PC-3 (cell line): ENCODE results near the gene APBA2. TPM values are rescaled to one million over a fixed set of nuclear protein-coding genes. Genes with fewer than 3 reads are reported as not detected.
"Not testable (repeated sequence)": the region's sequence is repeated elsewhere in the genome, so short reads cannot be mapped to it uniquely, and the experiment has no call there.

Experiments used
- ATAC-seq: fragments of 200-7000 bp; cut with Tn5 transposase; 2 replicates; pipeline ENCODE4 v1.9.1; 2020; ENCODE audit warnings: mild to moderate bottlenecking, moderate library complexity
- BruUV-seq: library from RNA; stranded (reverse); fragments of 400-500 nt; replicated peaks from 2 replicates; lab custom pipeline; 2021; lab: Mats Ljungman, UMichigan
- CTCF ChIA-PET: fragments of 300-600 bp; sonication (Branson Sonifier 250); formaldehyde crosslinking; loops from one replicate; lab custom pipeline; 2022; ENCODE audit warnings: antibody characterized with exemption; lab: Charles Lee
- POLR2A ChIA-PET: fragments of 300-600 bp; sonication (Branson Sonifier 250); formaldehyde crosslinking; loops from one replicate; lab custom pipeline; 2022; ENCODE audit warnings: antibody characterized with exemption; ENCODE audit not compliant: unreplicated experiment; lab: Charles Lee
- DNase-seq: peaks from one replicate; pipeline ENCODE4 v3.0.0-alpha.2; 2015
- H2AFZ ChIP-seq: fragments of 300-600 bp; sonication (generic); 2 replicates; pipeline ENCODE4 v1.6.0; 2016; ENCODE audit warnings: antibody characterized with exemption, low read length
- H3F3A ChIP-seq: fragments of 300-600 bp; sonication (generic); one replicate; pipeline ENCODE4 v1.6.0; 2017; ENCODE audit warnings: antibody characterized with exemption, low read length, control low read depth, mild to moderate bottlenecking; ENCODE audit not compliant: unreplicated experiment
- H3K27ac ChIP-seq: fragments of 300-600 bp; sonication (generic); 2 replicates; pipeline ENCODE4 v1.5.1; 2016; ENCODE audit warnings: mild to moderate bottlenecking, low read length
- H3K27me3 ChIP-seq: fragments of 300-600 bp; sonication (generic); 2 replicates; pipeline ENCODE4 v1.6.1; 2016; ENCODE audit warnings: low read length, mixed read lengths
- H3K36me3 ChIP-seq: fragments of 300-600 bp; sonication (generic); 2 replicates; pipeline ENCODE4 v1.6.1; 2016; ENCODE audit warnings: low read depth, mixed run types, low read length, mixed read lengths
- H3K4me1 ChIP-seq: fragments of 300-600 bp; sonication (generic); 2 replicates; pipeline ENCODE4 v1.5.1; 2016; ENCODE audit warnings: low read length; ENCODE audit not compliant: insufficient read depth
- H3K4me2 ChIP-seq: fragments of 300-600 bp; sonication (generic); 2 replicates; pipeline ENCODE4 v1.6.0; 2016; ENCODE audit warnings: low read length
- H3K4me3 ChIP-seq: fragments of 300-600 bp; sonication (generic); 2 replicates; pipeline ENCODE4 v1.5.1; 2016; ENCODE audit warnings: mild to moderate bottlenecking, low read length, mixed read lengths
- H3K79me2 ChIP-seq: fragments of 300-600 bp; sonication (generic); 2 replicates; pipeline ENCODE4 v1.6.1; 2017; ENCODE audit warnings: low read length, mixed read lengths
- H3K9ac ChIP-seq: fragments of 300-600 bp; sonication (generic); 2 replicates; pipeline ENCODE4 v1.6.0; 2016; ENCODE audit warnings: mild to moderate bottlenecking, low read length
- H3K9me2 ChIP-seq: fragments of 300-600 bp; sonication (generic); replicated peaks from 2 replicates; pipeline ENCODE4 v1.6.1; 2016; ENCODE audit warnings: mixed run types, low read length, mixed read lengths
- H3K9me3 ChIP-seq: fragments of 300-600 bp; sonication (generic); 2 replicates; pipeline ENCODE4 v1.6.1; 2016; ENCODE audit warnings: low read length, mixed read lengths
- H4K20me1 ChIP-seq: fragments of 300-600 bp; sonication (generic); 2 replicates; pipeline ENCODE4 v1.6.1; 2016; ENCODE audit warnings: low read length, mixed read lengths
- CTCF ChIP-seq: fragments of 300-600 bp; sonication (generic); conservative IDR thresholded peaks from 2 replicates; pipeline ENCODE4 v1.5.1; 2017; ENCODE audit warnings: antibody characterized with exemption, low read depth, mild to moderate bottlenecking, low read length
- EZH2 ChIP-seq: fragments of 300-600 bp; sonication (generic); IDR thresholded peaks from one replicate; pipeline ENCODE4 v1.6.1; 2017; ENCODE audit warnings: antibody characterized with exemption, mild to moderate bottlenecking, low read length; ENCODE audit not compliant: unreplicated experiment
- EZH2phosphoT487 ChIP-seq: fragments of 300-600 bp; sonication (generic); IDR thresholded peaks from 2 replicates; pipeline ENCODE4 v1.6.1; 2018; ENCODE audit warnings: mild to moderate bottlenecking, antibody characterized with exemption, low read length, borderline replicate concordance
- intact Hi-C: fragments of 100-400 bp; cut with micrococcal nuclease; formaldehyde crosslinking; loops from 2 replicates; pipeline ENCODE4 v1.9.0; 2023
- total RNA-seq: library from RNA; depleted of rRNA; stranded (reverse); fragments of >200 nt; gene quantifications from 2 replicates; pipeline ENCODE4 v1.2.3, GENCODE V29; 2014

Gene APBA2
- total RNA-seq, 1 experiment from 2014 or later = 61.7 TPM

- H3K4me2 ChIP-seq = no peak overlapping the region
- intact Hi-C loops = no loop called here
- H3F3A ChIP-seq = no peaks in the 10 kb centered on the region
- TF ChIP-seq CTCF = no peak
- TF ChIP-seq EZH2phosphoT487 = no peak
- H4K20me1 ChIP-seq = no peaks in the 10 kb centered on the region; the same call in 1 of the 2 replicates
- BruUV-seq = no TSS peak
- H3K9ac ChIP-seq = no peak overlapping the region
- H2AFZ ChIP-seq = no peak overlapping the region
- no peaks in the 10 kb centered on the region for H3K9me3 ChIP-seq
- no peak overlapping the region for H3K4me3 ChIP-seq
- no peak for DNase-seq
- no peaks in the 10 kb centered on the region for H3K36me3 ChIP-seq
- no peaks in the 10 kb centered on the region for H3K9me2 ChIP-seq
- ChIA-PET CTCF (no interaction called here), POLR2A (interaction anchor here (0.6 kb wide), 1 partner anchor 155 kb away, joined by 3 read pairs; no protein-coding TSS in a partner anchor)
- no peak overlapping the region for H3K27ac ChIP-seq
- no peak for ATAC-seq
- H3K79me2 ChIP-seq = no peaks in the 10 kb centered on the region
- no peaks in the 10 kb centered on the region for H3K4me1 ChIP-seq
- no peaks in the 10 kb centered on the region for H3K27me3 ChIP-seq
Measured at GRCh38 chr15:29043736-29044502, 158.1 kb downstream of the APBA2 start.

GRCh38 chr15:29044503-29044901 lies 158.7 kb downstream of the APBA2 start:
- ChIA-PET CTCF (no interaction called here), POLR2A (interaction anchor here (0.6 kb wide), 1 partner anchor 155 kb away, joined by 3 read pairs; no protein-coding TSS in a partner anchor)
- H3K9me3 ChIP-seq = no peaks in the 10 kb centered on the region
- no peaks in the 10 kb centered on the region for H3K4me1 ChIP-seq
- H2AFZ ChIP-seq = no peak overlapping the region
- no peak overlapping the region for H3K4me2 ChIP-seq
- ATAC-seq = no peak
- H3K27me3 ChIP-seq = no peaks in the 10 kb centered on the region
- no peak for DNase-seq
- H3K79me2 ChIP-seq = no peaks in the 10 kb centered on the region
- no peak overlapping the region for H3K27ac ChIP-seq
- intact Hi-C loops = no loop called here
- no TSS peak for BruUV-seq
- no peaks in the 10 kb centered on the region for H3K36me3 ChIP-seq
- H4K20me1 ChIP-seq = no peaks in the 10 kb centered on the region; the same call in 1 of the 2 replicates
- H3F3A ChIP-seq = no peaks in the 10 kb centered on the region
- no peak overlapping the region for H3K4me3 ChIP-seq
- H3K9me2 ChIP-seq = no peaks in the 10 kb centered on the region
- TF ChIP-seq EZH2phosphoT487 (no peak), EZH2 (no peak), CTCF (no peak)
- no peak overlapping the region for H3K9ac ChIP-seq

GRCh38 chr15:29045161-29045560 lies 159.4 kb downstream of the APBA2 start:
- H3K4me2 ChIP-seq, ATAC-seq, H3K27ac ChIP-seq, CTCF ChIA-PET, H4K20me1 ChIP-seq, H3K36me3 ChIP-seq, H3F3A ChIP-seq, POLR2A ChIA-PET, H3K9me2 ChIP-seq, H3K9ac ChIP-seq, H3K4me3 ChIP-seq, H3K27me3 ChIP-seq, BruUV-seq, H3K9me3 ChIP-seq, H2AFZ ChIP-seq, DNase-seq, intact Hi-C loops, H3K79me2 ChIP-seq, H3K4me1 ChIP-seq: not testable (repeated sequence)
